H54 (cell line): ENCODE data around the gene PDGFA.
A peak's percentile ranks its signal among the peaks of the same experiment; 100 is the strongest.

ENCODE experiments used
- DNase-seq: peaks from one replicate; pipeline ENCODE4 v3.0.0; 2011; ENCODE audit warnings: low spot score, mixed read lengths; ENCODE audit not compliant: insufficient read length
- FAIRE-seq: peaks from 3 replicates; lab custom pipeline; 2011; peaks lifted over from hg19 to GRCh38; lab: Jason Lieb, UNC
- POLR2A ChIP-seq: IDR thresholded peaks from 2 replicates; pipeline ENCODE4 v1.6.1; 2011; ENCODE audit warnings: low read depth, mild to moderate bottlenecking, low read length

Gene PDGFA

GRCh38 chr7:534959-535358 lies 15.3 kb upstream of the PDGFA start:
- TF ChIP-seq POLR2A = no peak
- no peak for DNase-seq
- FAIRE-seq = no peak

- no peak for TF ChIP-seq POLR2A
- DNase-seq (no peak), FAIRE-seq (no peak)
Observed at GRCh38 chr7:534075-534474, 14.4 kb upstream of the PDGFA start.

- FAIRE-seq (no peak), DNase-seq (no peak)
Observed at GRCh38 chr7:533266-533665, 13.6 kb upstream of the PDGFA start.

GRCh38 chr7:532379-533143 lies 12.9 kb upstream of the PDGFA start:
- DNase-seq (no peak), FAIRE-seq (no peak)
- TF ChIP-seq POLR2A = no peak

More at GRCh38 chr7:533266-533665, 13.6 kb upstream of the PDGFA start:
- no peak for TF ChIP-seq POLR2A

- TF ChIP-seq POLR2A = no peak
- FAIRE-seq (no peak), DNase-seq (no peak)
Observed at GRCh38 chr7:531777-532176, 12.1 kb upstream of the PDGFA start.

- FAIRE-seq = no peak
- DNase-seq = no peak
Observed at GRCh38 chr7:528451-528850, 8.8 kb upstream of the PDGFA start.

GRCh38 chr7:527723-528122 lies 8.1 kb upstream of the PDGFA start:
- no peak for TF ChIP-seq POLR2A
- DNase-seq (no peak), FAIRE-seq (no peak)

More at GRCh38 chr7:528451-528850, 8.8 kb upstream of the PDGFA start:
- TF ChIP-seq POLR2A = no peak

- DNase-seq = no peak
- FAIRE-seq = no peak
- TF ChIP-seq POLR2A = no peak
Observed at GRCh38 chr7:526460-527034, 6.9 kb upstream of the PDGFA start.

GRCh38 chr7:525740-526139 lies 6.1 kb upstream of the PDGFA start:
- FAIRE-seq = no peak
- TF ChIP-seq POLR2A = no peak
- peak; percentile 71 for DNase-seq

GRCh38 chr7:524800-525199 lies 5.2 kb upstream of the PDGFA start:
- DNase-seq = no peak
- no peak for FAIRE-seq
- TF ChIP-seq POLR2A = no peak

- DNase-seq (no peak), FAIRE-seq (no peak)
- TF ChIP-seq POLR2A = no peak
Observed at GRCh38 chr7:523347-524336, 4.0 kb upstream of the PDGFA start.

- DNase-seq (no peak), FAIRE-seq (no peak)
- TF ChIP-seq POLR2A = no peak
Observed at GRCh38 chr7:522951-523314, 3.3 kb upstream of the PDGFA start.

GRCh38 chr7:522071-522950 lies 2.7 kb upstream of the PDGFA start:
- TF ChIP-seq POLR2A = no peak
- DNase-seq (no peak), FAIRE-seq (no peak)
